B cell (primary cell): ENCODE data around the gene CORO1A. TPM values are rescaled to one million over a fixed set of nuclear protein-coding genes. Genes with fewer than 3 reads are reported as not detected.

Experiments used
- ATAC-seq: fragments of 200-7000 bp; cut with Tn5 transposase; one replicate; pipeline ENCODE4 v1.10.0; 2021; ENCODE audit warnings: low read depth, mild to moderate bottlenecking, moderate number of reproducible peaks, moderate library complexity
- CTCF ChIA-PET: fragments of 350-600 bp; sonication (Branson Sonifier 250); formaldehyde crosslinking; loops from one replicate; lab custom pipeline; 2021; ENCODE audit warnings: antibody characterized with exemption, inconsistent platforms; lab: Charles Lee
- POLR2A ChIA-PET: fragments of 350-600 bp; sonication (Branson Sonifier 250); formaldehyde crosslinking; loops from one replicate; lab custom pipeline; 2021; ENCODE audit warnings: antibody characterized with exemption; lab: Charles Lee
- DNase-seq: peaks from one replicate; pipeline ENCODE4 v3.0.0; 2013
- H2AFZ ChIP-seq: 2 replicates; pipeline ENCODE4 v1.6.1; 2012; ENCODE audit warnings: mild to moderate bottlenecking, low read depth, low read length; ENCODE audit not compliant: insufficient read depth, poor library complexity, severe bottlenecking
- H3K27ac ChIP-seq, 2 donors: 1 replicate in 1 of 2; 2 replicates in 1 of 2; pipeline ENCODE4 v1.5.1; 2012 to 2013; ENCODE audit warnings: low read length in 2 of 2, mild to moderate bottlenecking in 2 of 2, moderate library complexity in 1 of 2
- H3K27me3 ChIP-seq, 4 experiments: fragments of 200-600 bp in 1 of 4; sonication (generic) in 1 of 4; replicated peaks in 1 of 4; 1 replicate in 2 of 4; 2 replicates in 2 of 4; pipeline versions ENCODE4 v1.6.1 to v1.7.0; 2013 to 2016; ENCODE audit warnings: low read length in 3 of 4, mild to moderate bottlenecking in 2 of 4, mixed read lengths in 1 of 4, moderate library complexity in 1 of 4; ENCODE audit not compliant: insufficient read depth in 4 of 4, control insufficient read depth in 3 of 4; ENCODE audit errors: control extremely low read depth in 1 of 4
- H3K36me3 ChIP-seq, 2 experiments: replicated peaks in 1 of 2; 1 replicate in 1 of 2; 2 replicates in 1 of 2; pipeline versions ENCODE4 v1.6.1 to v1.7.1; 2013; ENCODE audit warnings: low read length in 1 of 2; ENCODE audit not compliant: insufficient read depth in 2 of 2, control insufficient read depth in 1 of 2; ENCODE audit errors: control extremely low read depth in 1 of 2, extremely low read depth in 1 of 2
- H3K4me1 ChIP-seq, 2 donors: fragments of 200-600 bp in 1 of 2; sonication (generic) in 1 of 2; 1 replicate in 1 of 2; 2 replicates in 1 of 2; pipeline versions ENCODE4 v1.5.1 to v1.6.1; 2013 to 2017; ENCODE audit warnings: low read length in 2 of 2; ENCODE audit not compliant: control insufficient read depth in 2 of 2, insufficient read depth in 2 of 2
- H3K4me2 ChIP-seq: replicated peaks from 2 replicates; pipeline ENCODE3; 2012; ENCODE audit warnings: mild to moderate bottlenecking, low read depth, low read length; ENCODE audit not compliant: poor library complexity, severe bottlenecking
- H3K4me3 ChIP-seq, 5 experiments: fragments of 200-600 bp in 1 of 5; sonication (generic) in 1 of 5; 1 replicate in 3 of 5; 2 replicates in 2 of 5; pipeline versions ENCODE4 v1.5.1 to v1.7.0; 2011 to 2016; ENCODE audit warnings: low read length in 4 of 5, mild to moderate bottlenecking in 4 of 5, low read depth in 2 of 5, control low read depth in 1 of 5, moderate library complexity in 1 of 5; ENCODE audit not compliant: insufficient read depth in 1 of 5; ENCODE audit errors: control extremely low read depth in 1 of 5, extremely low read depth in 1 of 5
- H3K79me2 ChIP-seq: fragments of 200-600 bp; sonication (generic); one replicate; pipeline ENCODE4 v1.6.0; 2016; ENCODE audit warnings: low read length; ENCODE audit not compliant: control insufficient read depth, insufficient read depth
- H3K9ac ChIP-seq: fragments of 200-600 bp; sonication (generic); 2 replicates; pipeline ENCODE4 v1.6.1; 2017; ENCODE audit warnings: mild to moderate bottlenecking, low read length, moderate library complexity
- H3K9me3 ChIP-seq, 3 donors: one replicate each; pipeline versions ENCODE4 v1.6.1 to v1.7.1; 2013; ENCODE audit warnings: low read length in 2 of 3; ENCODE audit not compliant: control insufficient read depth in 2 of 3, insufficient read depth in 1 of 3; ENCODE audit errors: control extremely low read depth in 1 of 3
- H4K20me1 ChIP-seq: 2 replicates; pipeline ENCODE4 v1.6.0; 2012; ENCODE audit warnings: mild to moderate bottlenecking, low read length; ENCODE audit not compliant: insufficient read depth, control insufficient read depth, poor library complexity, severe bottlenecking
- H3K27ac Mint-ChIP-seq: one replicate; pipeline ENCODE4 v1.8.0; 2021; ENCODE audit warnings: mixed read lengths
- H3K27me3 Mint-ChIP-seq: one replicate; pipeline ENCODE4 v1.8.0; 2021; ENCODE audit warnings: mixed read lengths
- H3K4me1 Mint-ChIP-seq: one replicate; pipeline ENCODE4 v1.8.0; 2021; ENCODE audit warnings: mixed read lengths
- H3K4me3 Mint-ChIP-seq: one replicate; pipeline ENCODE4 v1.8.0; 2021; ENCODE audit warnings: mixed read lengths
- H3K9me3 Mint-ChIP-seq: one replicate; pipeline ENCODE4 v1.8.0; 2022; ENCODE audit warnings: mixed read lengths; ENCODE audit not compliant: insufficient read depth
- CTCF ChIP-seq: fragments of 200-600 bp; IDR thresholded peaks from one replicate; pipeline ENCODE4 v1.8.0; 2022; ENCODE audit warnings: antibody characterized with exemption, mild to moderate bottlenecking
- EZH2 ChIP-seq: IDR thresholded peaks from 2 replicates; pipeline ENCODE4 v1.6.1; 2012; ENCODE audit warnings: borderline replicate concordance, low read depth, mild to moderate bottlenecking, moderate library complexity, low read length; ENCODE audit not compliant: insufficient read depth, poor library complexity, severe bottlenecking
- WGBS: methylation state at CpG from one replicate; pipeline ENCODE4 v1.1.5; 2013; ENCODE audit warnings: missing lambda C conversion rate; ENCODE audit not compliant: insufficient coverage; 5-methylcytosine and 5-hydroxymethylcytosine counted together
- intact Hi-C: fragments of 100-400 bp; cut with micrococcal nuclease; formaldehyde crosslinking; loops from one replicate; pipeline ENCODE4 v1.10.0; 2022
- polyA plus RNA-seq: library from polyadenylated mRNA; depleted of rRNA; stranded (reverse); fragments of >200 nt; gene quantifications from 2 replicates; pipeline ENCODE4 v1.2.3, GENCODE V29; 2012
- total RNA-seq, 2 donors: library from RNA; stranded (reverse); fragments of 120-200 nt in 1 of 2; gene quantifications; 1 replicate in 1 of 2; 2 replicates in 1 of 2; pipeline versions ENCODE4 v1.2.3 to v1.2.4, GENCODE V29; 2013 to 2022

CORO1A gene
- total and polyA plus RNA-seq, 2 donors (not counting 1 experiment from before 2014, with no cell fraction given): 653 to 1,555 TPM

- TF ChIP-seq CTCF: no peak
- TF ChIP-seq EZH2: no peak
- Mint-ChIP-seq H3K27me3 (no peaks in the 10 kb centered on the region), H3K4me1 (peaks cover 46% of the 10 kb centered on the region), H3K9me3 (no peaks in the 10 kb centered on the region), H3K27ac (peak overlapping the region; percentile 99), H3K4me3 (peak overlapping the region; percentile 90)
- ChIA-PET CTCF (interaction anchor here (1.2 to 4.8 kb wide), 4 partner anchors 93 to 245 kb away, joined by 4 to 49 read pairs (median 4); partner anchors contain the start of genes ALDOA, DCTPP1 and TBX6), POLR2A (interaction anchor here (0.6 to 4.9 kb wide), 14 partner anchors 19 to 843 kb away, joined by 3 to 97 read pairs (median 4); partner anchors contain the start of genes ALDOA, MAPK3, SEPTIN1 and TBX6)
- Histone ChIP-seq H3K27ac (peak overlapping the region; percentile 78 to 87), H3K79me2 (peaks cover 46% of the 10 kb centered on the region), H3K4me3 (peak overlapping the region; percentile 44 to 99 (median 97)), H3K4me1 (peaks cover 40 to 48% of the 10 kb centered on the region in 2 donors), H3K9ac (peak overlapping the region; percentile 98), H4K20me1 (peaks cover 42% of the 10 kb centered on the region), H3K27me3 (no peaks in the 10 kb centered on the region), H3K9me3 (no peaks in the 10 kb centered on the region), H3K4me2 (peak overlapping the region; percentile 97), H2AFZ (peak overlapping the region; percentile 2), H3K36me3 (peaks cover 0 to 42% of the 10 kb centered on the region in 2 experiments)
- no peak for DNase-seq
- 17% methylated on average over 13 of the region's 13 CpGs for WGBS
- intact Hi-C loops: no loop called here
- no peak for ATAC-seq
These were observed 1.7 kb downstream of the CORO1A start for GRCh38 chr16:30184891-30185682.
